ENCODE measurements around the gene TSPAN14. TPM values are rescaled to one million over a fixed set of nuclear protein-coding genes. Genes with fewer than 3 reads are reported as not detected.

Gene TSPAN14
- total and polyA plus RNA-seq, 2 of the 13 experiments (the other 11 are each of a cell fraction or from before 2014, with no cell fraction given) = 24.1 to 80.6 TPM

DNA sequence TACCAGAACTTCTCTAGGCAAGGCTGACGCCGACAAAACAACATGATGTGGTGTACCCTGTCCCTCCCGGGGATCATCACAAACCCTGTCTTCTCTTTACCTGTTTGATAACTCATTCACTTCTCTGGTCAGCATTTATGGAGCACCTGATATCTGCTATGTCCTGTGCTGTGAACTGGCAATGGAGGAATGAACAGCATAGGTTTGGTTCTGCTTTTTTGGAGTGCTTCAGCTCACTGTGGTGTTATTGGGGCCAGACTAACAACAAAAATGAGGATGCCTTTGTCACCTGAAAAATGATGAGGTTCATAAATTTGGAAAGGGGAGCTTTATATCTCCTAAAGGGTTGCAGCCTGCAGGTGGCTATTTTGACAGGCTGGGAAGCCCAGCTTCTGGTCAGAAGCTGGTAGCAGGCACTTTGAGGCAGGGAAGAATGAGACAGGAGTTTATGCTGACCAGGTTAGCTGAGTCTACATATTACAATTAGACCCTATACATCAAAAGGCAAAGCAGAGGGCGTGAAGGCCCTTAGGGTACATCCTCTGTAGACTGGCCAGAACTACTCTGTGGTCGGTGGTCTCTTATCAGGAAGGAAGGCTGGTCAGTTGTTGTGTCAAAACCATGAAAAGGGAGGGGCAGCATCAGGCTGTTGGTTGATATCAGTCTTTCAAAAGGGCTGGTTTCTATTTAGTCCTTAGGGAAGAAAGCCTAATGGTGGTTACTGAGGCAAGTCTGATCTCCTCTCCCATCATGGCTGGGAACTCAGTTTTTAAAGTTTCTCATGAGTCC is 125.9 kb downstream of the TSPAN14 start:
- Histone ChIP-seq H3K9ac (ENCODE audit: insufficient read depth, low read depth, low read length) (no peak overlapping the region), H3K4me2 (ENCODE audit: low read depth, low read length) (no peak overlapping the region), H4K20me1 (ENCODE audit: insufficient read depth, low read length) (no peaks in the 10 kb centered on the region), H3K36me3 (replicated peaks in 1 of 2; ENCODE audit: control insufficient read depth in 1 of 2, insufficient read depth in 2 of 2, low read length in 2 of 2) (no peaks in the 10 kb centered on the region), H3K4me1 (ENCODE audit: insufficient read depth, low read length) (no peaks in the 10 kb centered on the region), H3K79me2 (ENCODE audit: insufficient read depth, low read length) (no peaks in the 10 kb centered on the region), H3K27ac (ENCODE audit: extremely low read length, insufficient read depth, low read length) (no peak overlapping the region), H3K9me3 (ENCODE audit: low read length) (peaks cover 4% of the 10 kb centered on the region; the same call in 1 of the 2 replicates), H2AFZ (ENCODE audit: low read length) (no peak overlapping the region), H3K4me3 (replicated peaks in 1 of 3; ENCODE audit: insufficient read depth in 1 of 3, low read depth in 2 of 3, low read length in 3 of 3) (no peak overlapping the region), H3K27me3 (ENCODE audit: control insufficient read depth in 1 of 2, insufficient read depth in 2 of 2, low read length in 2 of 2) (peaks cover 0 to 27% of the 10 kb centered on the region in 2 experiments; a peak in 4 of 5 replicates)
- intact Hi-C loops (cut with micrococcal nuclease; ENCODE audit: unreplicated experiment) = no loop called here
- FAIRE-seq (no peak), DNase-seq (ENCODE audit: low spot score) (no peak), ATAC-seq (no peak)
- no TSS peak for BruUV-seq (replicated peaks)
- ChIA-PET POLR2A (no interaction called here), CTCF (ENCODE audit: low intra/inter-chr PET ratio, low total read pairs) (no interaction called here)
- in situ Hi-C loops (cut with HindIII; ENCODE audit: extremely low pct_ligation_motif_present, low pct_unique_long_range_greater_than_20kb) = no loop called here
- 2% methylated on average over 4 of the region's 5 CpGs for WGBS (ENCODE audit: low lambda C conversion rate)
- TF ChIP-seq, protein P1, sequence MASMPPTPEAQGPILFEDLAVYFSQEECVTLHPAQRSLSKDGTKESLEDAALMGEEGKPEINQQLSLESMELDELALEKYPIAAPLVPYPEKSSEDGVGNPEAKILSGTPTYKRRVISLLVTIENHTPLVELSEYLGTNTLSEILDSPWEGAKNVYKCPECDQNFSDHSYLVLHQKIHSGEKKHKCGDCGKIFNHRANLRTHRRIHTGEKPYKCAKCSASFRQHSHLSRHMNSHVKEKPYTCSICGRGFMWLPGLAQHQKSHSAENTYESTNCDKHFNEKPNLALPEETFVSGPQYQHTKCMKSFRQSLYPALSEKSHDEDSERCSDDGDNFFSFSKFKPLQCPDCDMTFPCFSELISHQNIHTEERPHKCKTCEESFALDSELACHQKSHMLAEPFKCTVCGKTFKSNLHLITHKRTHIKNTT (CRISPR knock-in tag; IDR thresholded peaks at IDR 0.05) = no peak
- TF ChIP-seq, protein P2, sequence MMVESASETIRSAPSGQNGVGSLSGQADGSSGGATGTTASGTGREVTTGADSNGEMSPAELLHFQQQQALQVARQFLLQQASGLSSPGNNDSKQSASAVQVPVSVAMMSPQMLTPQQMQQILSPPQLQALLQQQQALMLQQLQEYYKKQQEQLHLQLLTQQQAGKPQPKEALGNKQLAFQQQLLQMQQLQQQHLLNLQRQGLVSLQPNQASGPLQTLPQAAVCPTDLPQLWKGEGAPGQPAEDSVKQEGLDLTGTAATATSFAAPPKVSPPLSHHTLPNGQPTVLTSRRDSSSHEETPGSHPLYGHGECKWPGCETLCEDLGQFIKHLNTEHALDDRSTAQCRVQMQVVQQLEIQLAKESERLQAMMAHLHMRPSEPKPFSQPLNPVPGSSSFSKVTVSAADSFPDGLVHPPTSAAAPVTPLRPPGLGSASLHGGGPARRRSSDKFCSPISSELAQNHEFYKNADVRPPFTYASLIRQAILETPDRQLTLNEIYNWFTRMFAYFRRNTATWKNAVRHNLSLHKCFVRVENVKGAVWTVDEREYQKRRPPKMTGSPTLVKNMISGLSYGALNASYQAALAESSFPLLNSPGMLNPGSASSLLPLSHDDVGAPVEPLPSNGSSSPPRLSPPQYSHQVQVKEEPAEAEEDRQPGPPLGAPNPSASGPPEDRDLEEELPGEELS (CRISPR knock-in tag; IDR thresholded peaks at IDR 0.05) = no peak
- TF ChIP-seq BRD4 (CRISPR knock-in tag; IDR thresholded peaks at IDR 0.05) (no peak), ZNF180 (CRISPR knock-in tag; IDR thresholded peaks at IDR 0.05; ENCODE audit: borderline replicate concordance, low read depth) (no peak), KDM6A (CRISPR knock-in tag; IDR thresholded peaks at IDR 0.05; ENCODE audit: low read depth) (no peak), RFXANK (CRISPR knock-in tag; IDR thresholded peaks at IDR 0.05) (no peak), NBN (conservative IDR thresholded peaks at IDR 0.05) (no peak), ZBTB1 (CRISPR knock-in tag; IDR thresholded peaks at IDR 0.05; ENCODE audit: borderline replicate concordance) (no peak), ZNF205 (CRISPR knock-in tag; IDR thresholded peaks at IDR 0.05) (no peak), STAT5B (CRISPR knock-in tag; IDR thresholded peaks at IDR 0.05) (no peak), PCBP1 (IDR thresholded peaks at IDR 0.05; ENCODE audit: borderline replicate concordance, low read depth, low read length) (no peak), ZNF775 (CRISPR knock-in tag; IDR thresholded peaks at IDR 0.05; ENCODE audit: borderline replicate concordance) (no peak), TCF7L2 (IDR thresholded peaks at IDR 0.05; ENCODE audit: low read depth, low read length) (no peak)
- TF ChIP-seq, protein P3, sequence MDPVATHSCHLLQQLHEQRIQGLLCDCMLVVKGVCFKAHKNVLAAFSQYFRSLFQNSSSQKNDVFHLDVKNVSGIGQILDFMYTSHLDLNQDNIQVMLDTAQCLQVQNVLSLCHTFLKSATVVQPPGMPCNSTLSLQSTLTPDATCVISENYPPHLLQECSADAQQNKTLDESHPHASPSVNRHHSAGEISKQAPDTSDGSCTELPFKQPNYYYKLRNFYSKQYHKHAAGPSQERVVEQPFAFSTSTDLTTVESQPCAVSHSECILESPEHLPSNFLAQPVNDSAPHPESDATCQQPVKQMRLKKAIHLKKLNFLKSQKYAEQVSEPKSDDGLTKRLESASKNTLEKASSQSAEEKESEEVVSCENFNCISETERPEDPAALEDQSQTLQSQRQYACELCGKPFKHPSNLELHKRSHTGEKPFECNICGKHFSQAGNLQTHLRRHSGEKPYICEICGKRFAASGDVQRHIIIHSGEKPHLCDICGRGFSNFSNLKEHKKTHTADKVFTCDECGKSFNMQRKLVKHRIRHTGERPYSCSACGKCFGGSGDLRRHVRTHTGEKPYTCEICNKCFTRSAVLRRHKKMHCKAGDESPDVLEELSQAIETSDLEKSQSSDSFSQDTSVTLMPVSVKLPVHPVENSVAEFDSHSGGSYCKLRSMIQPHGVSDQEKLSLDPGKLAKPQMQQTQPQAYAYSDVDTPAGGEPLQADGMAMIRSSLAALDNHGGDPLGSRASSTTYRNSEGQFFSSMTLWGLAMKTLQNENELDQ (CRISPR knock-in tag; IDR thresholded peaks at IDR 0.05; ENCODE audit: borderline replicate concordance) = no peak
- TF ChIP-seq, protein P4, sequence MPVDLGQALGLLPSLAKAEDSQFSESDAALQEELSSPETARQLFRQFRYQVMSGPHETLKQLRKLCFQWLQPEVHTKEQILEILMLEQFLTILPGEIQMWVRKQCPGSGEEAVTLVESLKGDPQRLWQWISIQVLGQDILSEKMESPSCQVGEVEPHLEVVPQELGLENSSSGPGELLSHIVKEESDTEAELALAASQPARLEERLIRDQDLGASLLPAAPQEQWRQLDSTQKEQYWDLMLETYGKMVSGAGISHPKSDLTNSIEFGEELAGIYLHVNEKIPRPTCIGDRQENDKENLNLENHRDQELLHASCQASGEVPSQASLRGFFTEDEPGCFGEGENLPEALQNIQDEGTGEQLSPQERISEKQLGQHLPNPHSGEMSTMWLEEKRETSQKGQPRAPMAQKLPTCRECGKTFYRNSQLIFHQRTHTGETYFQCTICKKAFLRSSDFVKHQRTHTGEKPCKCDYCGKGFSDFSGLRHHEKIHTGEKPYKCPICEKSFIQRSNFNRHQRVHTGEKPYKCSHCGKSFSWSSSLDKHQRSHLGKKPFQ (CRISPR knock-in tag; IDR thresholded peaks at IDR 0.05; ENCODE audit: insufficient replicate concordance) = no peak
